ENCODE data around the gene SMIM1. TPM values are rescaled to one million over a fixed set of nuclear protein-coding genes. Genes with fewer than 3 reads are reported as not detected.
A peak's percentile ranks its signal among the peaks of the same experiment; 100 is the strongest.

The SMIM1 gene
- total and polyA plus RNA-seq, 2 experiments from 2014 or later, result 20.9 to 25.8 TPM

GRCh38 chr1:3775490-3776230, 3.1 kb downstream of the SMIM1 start:
- Histone ChIP-seq H3K4me3 (no peak overlapping the region), H3K36me3 (peaks cover 12% of the 10 kb centered on the region), H3K27me3 (no peaks in the 10 kb centered on the region), H3K4me1 (ENCODE audit: low read depth) (peaks cover 41% of the 10 kb centered on the region), H3K9me3 (ENCODE audit: low read depth) (no peaks in the 10 kb centered on the region), H3K27ac (peak overlapping the region; percentile 27)
- peak; percentile 78 to 84 for DNase-seq (ENCODE audit: low read depth in 1 of 2, low spot score in 1 of 2)
- TF ChIP-seq, protein P1, sequence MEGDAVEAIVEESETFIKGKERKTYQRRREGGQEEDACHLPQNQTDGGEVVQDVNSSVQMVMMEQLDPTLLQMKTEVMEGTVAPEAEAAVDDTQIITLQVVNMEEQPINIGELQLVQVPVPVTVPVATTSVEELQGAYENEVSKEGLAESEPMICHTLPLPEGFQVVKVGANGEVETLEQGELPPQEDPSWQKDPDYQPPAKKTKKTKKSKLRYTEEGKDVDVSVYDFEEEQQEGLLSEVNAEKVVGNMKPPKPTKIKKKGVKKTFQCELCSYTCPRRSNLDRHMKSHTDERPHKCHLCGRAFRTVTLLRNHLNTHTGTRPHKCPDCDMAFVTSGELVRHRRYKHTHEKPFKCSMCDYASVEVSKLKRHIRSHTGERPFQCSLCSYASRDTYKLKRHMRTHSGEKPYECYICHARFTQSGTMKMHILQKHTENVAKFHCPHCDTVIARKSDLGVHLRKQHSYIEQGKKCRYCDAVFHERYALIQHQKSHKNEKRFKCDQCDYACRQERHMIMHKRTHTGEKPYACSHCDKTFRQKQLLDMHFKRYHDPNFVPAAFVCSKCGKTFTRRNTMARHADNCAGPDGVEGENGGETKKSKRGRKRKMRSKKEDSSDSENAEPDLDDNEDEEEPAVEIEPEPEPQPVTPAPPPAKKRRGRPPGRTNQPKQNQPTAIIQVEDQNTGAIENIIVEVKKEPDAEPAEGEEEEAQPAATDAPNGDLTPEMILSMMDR (IDR thresholded peaks at IDR 0.05; ENCODE audit: low read depth, low read length), result peak; percentile 31

DNA sequence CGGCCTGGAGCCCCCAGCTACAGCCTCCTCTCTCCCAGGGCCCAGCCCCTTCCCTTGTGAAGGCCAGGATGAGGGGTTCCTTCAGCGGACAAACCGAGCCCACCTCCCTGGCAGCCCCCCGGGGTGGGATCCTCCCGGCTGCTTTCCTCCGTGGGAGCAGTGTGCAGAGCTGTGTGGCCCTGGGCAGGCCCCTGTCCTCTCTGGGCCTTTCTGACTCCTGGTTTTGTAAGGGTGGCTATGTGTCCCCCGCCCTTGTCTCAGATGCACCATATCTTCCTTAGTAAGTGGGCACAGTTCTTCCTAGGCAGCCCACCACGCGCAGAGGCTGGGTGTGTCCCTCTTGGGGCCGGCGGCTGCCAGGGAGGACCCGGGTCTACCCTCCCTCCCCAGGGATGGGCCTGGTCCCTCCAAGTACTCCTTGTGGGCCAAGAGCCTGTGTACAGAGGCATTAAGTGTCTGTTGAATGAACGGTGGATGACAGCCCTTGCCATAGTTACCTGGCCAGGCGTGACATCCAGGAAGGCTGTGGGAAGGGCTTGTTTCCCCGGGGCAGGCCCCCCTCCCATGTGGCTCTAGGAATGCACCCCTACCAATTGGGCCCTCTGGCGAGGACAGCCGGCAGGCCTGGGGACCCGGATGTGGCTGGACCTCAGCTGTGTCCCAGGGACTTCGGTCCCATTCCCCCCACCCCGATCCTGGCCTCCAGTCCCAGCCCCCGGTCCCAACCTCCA, 3.8 kb downstream of the SMIM1 start:
- no peak overlapping the region for H3K4me3 ChIP-seq
- H3K27ac ChIP-seq, result peak overlapping the region; percentile 27
- DNase-seq (ENCODE audit: low read depth in 1 of 2, low spot score in 1 of 2), result no peak
- H3K36me3 ChIP-seq, result peaks cover 16% of the 10 kb centered on the region
- TF ChIP-seq, protein P1 (IDR thresholded peaks at IDR 0.05; ENCODE audit: low read depth, low read length), result no peak
- H3K27me3 ChIP-seq, result no peaks in the 10 kb centered on the region
- peaks cover 34% of the 10 kb centered on the region for H3K4me1 ChIP-seq (ENCODE audit: low read depth)
- H3K9me3 ChIP-seq (ENCODE audit: low read depth), result no peaks in the 10 kb centered on the region

GRCh38 chr1:3777078-3777547, 4.6 kb downstream of the SMIM1 start:
- Histone ChIP-seq H3K4me3 (no peak overlapping the region), H3K36me3 (peaks cover 23% of the 10 kb centered on the region), H3K4me1 (ENCODE audit: low read depth) (peaks cover 30% of the 10 kb centered on the region), H3K27me3 (no peaks in the 10 kb centered on the region), H3K9me3 (ENCODE audit: low read depth) (no peaks in the 10 kb centered on the region), H3K27ac (no peak overlapping the region)
- DNase-seq (ENCODE audit: low read depth in 1 of 2, low spot score in 1 of 2), result no peak
- TF ChIP-seq, protein P1 (IDR thresholded peaks at IDR 0.05; ENCODE audit: low read depth, low read length), result no peak

DNA sequence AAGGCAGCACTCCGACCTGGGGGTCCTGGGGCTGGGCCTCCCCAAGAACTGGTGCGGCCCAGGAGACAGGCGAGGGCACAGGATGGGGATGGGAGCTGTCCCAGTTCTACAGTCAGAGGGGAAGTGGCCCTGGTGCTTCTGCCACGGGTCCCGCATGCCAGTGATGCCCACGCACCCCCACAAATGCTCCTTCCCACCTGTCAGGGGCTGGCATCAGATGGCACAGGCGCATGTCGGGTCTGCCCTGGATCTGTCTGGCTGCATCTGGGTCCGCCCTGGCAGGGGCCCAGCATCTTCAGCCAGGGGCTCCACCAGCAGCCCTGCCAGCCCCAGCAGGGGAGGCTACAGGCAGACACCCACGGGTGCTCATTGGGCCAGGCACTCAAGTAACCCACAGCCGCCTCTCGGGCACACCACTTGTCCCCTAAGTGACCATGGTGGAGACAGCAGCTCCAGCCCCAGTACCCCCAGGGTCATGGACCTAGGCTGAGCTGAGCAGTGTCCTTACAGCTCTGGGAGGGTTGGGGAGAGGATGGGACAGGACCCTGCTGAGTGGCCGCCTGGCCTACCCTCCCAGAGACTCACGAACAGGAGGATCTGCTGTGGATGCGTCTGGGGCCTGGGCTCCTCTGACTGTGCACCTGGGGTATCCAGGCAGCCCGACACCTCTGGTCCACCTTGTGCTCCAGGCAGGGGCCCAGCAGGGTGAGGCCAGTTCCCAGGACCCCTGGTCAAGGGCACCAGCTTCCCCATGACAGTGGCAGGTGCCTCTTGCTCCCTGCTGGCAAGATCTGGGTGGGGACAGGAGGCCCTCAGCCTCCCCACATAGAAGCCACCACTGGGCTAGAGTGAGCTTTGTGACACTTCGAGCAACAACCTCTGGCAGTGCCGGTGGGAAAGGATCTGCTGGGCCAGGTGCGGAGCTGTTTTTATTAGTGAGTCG, 5.4 kb downstream of the SMIM1 start:
- no peak for DNase-seq (ENCODE audit: low read depth in 1 of 2, low spot score in 1 of 2)
- Histone ChIP-seq H3K9me3 (ENCODE audit: low read depth) (no peaks in the 10 kb centered on the region), H3K27me3 (no peaks in the 10 kb centered on the region), H3K36me3 (peaks cover 30% of the 10 kb centered on the region), H3K4me1 (ENCODE audit: low read depth) (peaks cover 28% of the 10 kb centered on the region), H3K4me3 (no peak overlapping the region), H3K27ac (no peak overlapping the region)
- TF ChIP-seq, protein P1 (IDR thresholded peaks at IDR 0.05; ENCODE audit: low read depth, low read length), result no peak

- Histone ChIP-seq H3K27ac (no peak overlapping the region), H3K27me3 (no peaks in the 10 kb centered on the region), H3K4me1 (ENCODE audit: low read depth) (peaks cover 23% of the 10 kb centered on the region), H3K9me3 (ENCODE audit: low read depth) (no peaks in the 10 kb centered on the region), H3K36me3 (peaks cover 33% of the 10 kb centered on the region), H3K4me3 (no peak overlapping the region)
- TF ChIP-seq, protein P1 (IDR thresholded peaks at IDR 0.05; ENCODE audit: low read depth, low read length), result no peak
- DNase-seq (ENCODE audit: low read depth in 1 of 2, low spot score in 1 of 2), result no peak
Measured at GRCh38 chr1:3778590-3779264, 6.2 kb downstream of the SMIM1 start.

All from cardiac muscle cell (in vitro differentiated cells and primary cell).